Liver (tissue), 9 donors: ENCODE measurements around the gene FAM124A. TPM values are rescaled to one million over a fixed set of nuclear protein-coding genes. Genes with fewer than 3 reads are reported as not detected.

Experiments used
- DNase-seq: peaks from one replicate; pipeline ENCODE4 v3.0.0-alpha.2; 2017; ENCODE audit warnings: low spot score
- H3K27ac ChIP-seq, 2 donors: one replicate each; pipeline ENCODE4 v1.7.0; 2013; ENCODE audit warnings: inconsistent platforms in 2 of 2, low read length in 2 of 2, control low read depth in 1 of 2, low read depth in 1 of 2, mild to moderate bottlenecking in 1 of 2
- H3K27me3 ChIP-seq, 4 donors: one replicate each; pipeline versions ENCODE4 v1.6.1 to v1.7.0; 2013; ENCODE audit warnings: low read length in 3 of 4, inconsistent platforms in 1 of 4, mild to moderate bottlenecking in 1 of 4, moderate library complexity in 1 of 4; ENCODE audit not compliant: control insufficient read depth in 4 of 4, insufficient read depth in 4 of 4
- H3K36me3 ChIP-seq, 4 donors: one replicate each; pipeline versions ENCODE4 v1.6.1 to v1.7.0; 2013; ENCODE audit warnings: low read length in 3 of 4, mild to moderate bottlenecking in 3 of 4, low read depth in 1 of 4, moderate library complexity in 1 of 4; ENCODE audit not compliant: control insufficient read depth in 4 of 4, insufficient read depth in 3 of 4
- H3K4me1 ChIP-seq, 4 donors: one replicate each; pipeline versions ENCODE4 v1.6.1 to v1.7.0; 2013; ENCODE audit warnings: low read length in 3 of 4, mild to moderate bottlenecking in 3 of 4, moderate library complexity in 1 of 4; ENCODE audit not compliant: control insufficient read depth in 4 of 4, insufficient read depth in 4 of 4
- H3K4me3 ChIP-seq, 3 donors: one replicate each; pipeline versions ENCODE4 v1.6.1 to v1.7.0; 2013; ENCODE audit warnings: low read length in 3 of 3, control low read depth in 1 of 3, low read depth in 1 of 3, mild to moderate bottlenecking in 1 of 3
- H3K9ac ChIP-seq, 2 donors: one replicate each; pipeline ENCODE4 v1.7.0; 2013; ENCODE audit warnings: low read length in 2 of 2, mild to moderate bottlenecking in 2 of 2, moderate library complexity in 2 of 2, control low read depth in 1 of 2, low read depth in 1 of 2
- H3K9me3 ChIP-seq, 4 donors: one replicate each; pipeline versions ENCODE4 v1.6.1 to v1.7.0; 2013; ENCODE audit warnings: low read length in 3 of 4; ENCODE audit not compliant: control insufficient read depth in 4 of 4
- EGR1 ChIP-seq, 2 donors: IDR thresholded peaks; 2 replicates each; pipeline ENCODE4 v1.6.1; 2016 to 2018; ENCODE audit warnings: antibody characterized with exemption in 2 of 2, low read depth in 2 of 2
- FOXA1 ChIP-seq: IDR thresholded peaks from 2 replicates; pipeline ENCODE4 v1.6.1; 2016; ENCODE audit warnings: antibody characterized with exemption
- FOXA2 ChIP-seq: IDR thresholded peaks from 2 replicates; pipeline ENCODE4 v1.6.1; 2016; ENCODE audit warnings: antibody characterized with exemption
- GABPA ChIP-seq, 2 donors: IDR thresholded peaks in 1 of 2; conservative IDR thresholded peaks in 1 of 2; 2 replicates each; pipeline ENCODE4 v1.6.1; 2016; ENCODE audit warnings: antibody characterized with exemption in 2 of 2, mild to moderate bottlenecking in 1 of 2, moderate library complexity in 1 of 2
- HNF4A ChIP-seq, 2 donors: conservative IDR thresholded peaks; 2 replicates each; pipeline ENCODE4 v1.6.1; 2016; ENCODE audit warnings: antibody characterized with exemption in 2 of 2, mild to moderate bottlenecking in 2 of 2
- HNF4G ChIP-seq: IDR thresholded peaks from 2 replicates; pipeline ENCODE4 v1.6.1; 2016; ENCODE audit warnings: antibody characterized with exemption
- JUND ChIP-seq, 2 donors: IDR thresholded peaks; 2 replicates each; pipeline ENCODE4 v1.6.1; 2016; ENCODE audit warnings: antibody characterized with exemption in 2 of 2
- NR2F2 ChIP-seq: IDR thresholded peaks from 2 replicates; pipeline ENCODE4 v1.6.1; 2016; ENCODE audit warnings: antibody characterized with exemption
- RAD21 ChIP-seq, 2 donors: IDR thresholded peaks; 2 replicates each; pipeline ENCODE4 v1.6.1; 2016; ENCODE audit warnings: antibody characterized with exemption in 2 of 2, mild to moderate bottlenecking in 2 of 2
- RXRA ChIP-seq, 2 donors: IDR thresholded peaks; 2 replicates each; pipeline ENCODE4 v1.6.1; 2017 to 2018; ENCODE audit warnings: antibody characterized with exemption in 2 of 2, mild to moderate bottlenecking in 1 of 2
- SP1 ChIP-seq: IDR thresholded peaks from 2 replicates; pipeline ENCODE4 v1.6.1; 2018; ENCODE audit warnings: antibody characterized with exemption, mild to moderate bottlenecking
- TAF1 ChIP-seq: conservative IDR thresholded peaks from 2 replicates; pipeline ENCODE4 v1.6.1; 2016; ENCODE audit warnings: antibody characterized with exemption, mild to moderate bottlenecking
- YY1 ChIP-seq: IDR thresholded peaks from 2 replicates; pipeline ENCODE4 v1.6.1; 2016; ENCODE audit warnings: antibody characterized with exemption, mild to moderate bottlenecking
- WGBS: extraction: QIAGEN DNeasy Blood & Tissue Kit; methylation state at CpG from one replicate; pipeline ENCODE4 v1.1.7; 2013; 5-methylcytosine and 5-hydroxymethylcytosine counted together
- polyA plus RNA-seq, 2 donors: library from polyadenylated mRNA; stranded (reverse) in 1 of 2; unstranded in 1 of 2; fragments of 200-250 nt in 1 of 2; fragments of >200 nt in 1 of 2; fragmentation: Nextera tagmentation in 1 of 2; extraction: Ambion mirVana in 1 of 2; gene quantifications; one replicate each; pipeline versions ENCODE4 v1.2.1 to v1.2.3, GENCODE V29; 2013 to 2015
- total RNA-seq, 2 donors: library from RNA; depleted of rRNA; stranded (reverse); fragments of >200 nt; gene quantifications; one replicate each; pipeline ENCODE4 v1.2.3, GENCODE V29; 2014
- TF ChIP-seq, protein P1 (sequence below): IDR thresholded peaks from 2 replicates; pipeline ENCODE4 v1.6.1; 2016; ENCODE audit warnings: antibody characterized with exemption, mild to moderate bottlenecking
- TF ChIP-seq, protein P2 (sequence below): IDR thresholded peaks from 2 replicates; pipeline ENCODE4 v1.6.1; 2016; ENCODE audit warnings: antibody characterized with exemption
- TF ChIP-seq, protein P3 (sequence below): IDR thresholded peaks from 2 replicates; pipeline ENCODE4 v1.6.1; 2016; ENCODE audit warnings: antibody characterized with exemption
- TF ChIP-seq, protein P4 (sequence below): fragments of 150-350 bp; IDR thresholded peaks from 2 replicates; pipeline ENCODE4 v1.5.1; 2017; ENCODE audit warnings: improper control_type of control experiment, low read depth, low read length; ENCODE audit not compliant: missing input control
- TF ChIP-seq, protein P5 (sequence below): IDR thresholded peaks from 2 replicates; pipeline ENCODE4 v1.6.1; 2016; ENCODE audit warnings: antibody characterized with exemption
- donor health status: healthy.
- donor health status: healthy.
- donor health status: healthy.
- donor health status: healthy.
- donor health status: healthy.

The FAM124A gene
- total and polyA plus RNA-seq, 4 donors: 0.33 to 0.92 (median 0.46) TPM

DNA sequence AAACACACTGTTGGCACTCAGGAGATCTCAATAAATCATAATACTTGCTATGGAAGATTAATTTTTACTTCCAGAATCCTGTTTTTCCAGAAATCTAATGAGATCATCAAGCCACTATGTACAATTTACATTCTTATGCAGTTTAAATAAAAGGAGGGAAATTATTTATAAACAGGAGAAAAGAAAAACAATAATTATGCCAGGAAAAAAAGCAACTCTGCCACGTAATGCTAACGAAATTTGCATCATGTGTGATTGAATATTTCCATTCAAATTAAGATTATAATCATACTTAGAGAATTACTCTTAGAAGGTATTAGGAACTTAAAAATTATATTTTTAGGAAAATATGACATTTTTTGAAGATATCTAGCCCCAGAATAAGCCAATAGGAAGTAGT, 13.0 kb downstream of the FAM124A start:
- Histone ChIP-seq H3K9ac (no peak overlapping the region), H3K27ac (no peak overlapping the region), H3K9me3 (no peaks in the 10 kb centered on the region), H3K4me1 (peaks cover 0 to 4% (median 1%) of the 10 kb centered on the region in 4 donors), H3K27me3 (peaks cover 0 to 5% (median 0%) of the 10 kb centered on the region in 4 donors), H3K36me3 (no peaks in the 10 kb centered on the region), H3K4me3 (no peak overlapping the region)
- 89% methylated on average over 2 of the region's 2 CpGs for WGBS
- no peak for DNase-seq
- TF ChIP-seq RAD21 (IDR thresholded peaks at IDR 0.05): no peak
- no peak for TF ChIP-seq NR2F2
- no peak for TF ChIP-seq FOXA1
- TF ChIP-seq EGR1 (IDR thresholded peaks at IDR 0.05; ENCODE audit: low read depth in 2 of 2): no peak
- no peak for TF ChIP-seq HNF4A (conservative IDR thresholded peaks at IDR 0.05)
- TF ChIP-seq RXRA (IDR thresholded peaks at IDR 0.05): no peak
- TF ChIP-seq, protein P1, sequence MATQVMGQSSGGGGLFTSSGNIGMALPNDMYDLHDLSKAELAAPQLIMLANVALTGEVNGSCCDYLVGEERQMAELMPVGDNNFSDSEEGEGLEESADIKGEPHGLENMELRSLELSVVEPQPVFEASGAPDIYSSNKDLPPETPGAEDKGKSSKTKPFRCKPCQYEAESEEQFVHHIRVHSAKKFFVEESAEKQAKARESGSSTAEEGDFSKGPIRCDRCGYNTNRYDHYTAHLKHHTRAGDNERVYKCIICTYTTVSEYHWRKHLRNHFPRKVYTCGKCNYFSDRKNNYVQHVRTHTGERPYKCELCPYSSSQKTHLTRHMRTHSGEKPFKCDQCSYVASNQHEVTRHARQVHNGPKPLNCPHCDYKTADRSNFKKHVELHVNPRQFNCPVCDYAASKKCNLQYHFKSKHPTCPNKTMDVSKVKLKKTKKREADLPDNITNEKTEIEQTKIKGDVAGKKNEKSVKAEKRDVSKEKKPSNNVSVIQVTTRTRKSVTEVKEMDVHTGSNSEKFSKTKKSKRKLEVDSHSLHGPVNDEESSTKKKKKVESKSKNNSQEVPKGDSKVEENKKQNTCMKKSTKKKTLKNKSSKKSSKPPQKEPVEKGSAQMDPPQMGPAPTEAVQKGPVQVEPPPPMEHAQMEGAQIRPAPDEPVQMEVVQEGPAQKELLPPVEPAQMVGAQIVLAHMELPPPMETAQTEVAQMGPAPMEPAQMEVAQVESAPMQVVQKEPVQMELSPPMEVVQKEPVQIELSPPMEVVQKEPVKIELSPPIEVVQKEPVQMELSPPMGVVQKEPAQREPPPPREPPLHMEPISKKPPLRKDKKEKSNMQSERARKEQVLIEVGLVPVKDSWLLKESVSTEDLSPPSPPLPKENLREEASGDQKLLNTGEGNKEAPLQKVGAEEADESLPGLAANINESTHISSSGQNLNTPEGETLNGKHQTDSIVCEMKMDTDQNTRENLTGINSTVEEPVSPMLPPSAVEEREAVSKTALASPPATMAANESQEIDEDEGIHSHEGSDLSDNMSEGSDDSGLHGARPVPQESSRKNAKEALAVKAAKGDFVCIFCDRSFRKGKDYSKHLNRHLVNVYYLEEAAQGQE: no peak
- TF ChIP-seq SP1: no peak
- TF ChIP-seq, protein P2, sequence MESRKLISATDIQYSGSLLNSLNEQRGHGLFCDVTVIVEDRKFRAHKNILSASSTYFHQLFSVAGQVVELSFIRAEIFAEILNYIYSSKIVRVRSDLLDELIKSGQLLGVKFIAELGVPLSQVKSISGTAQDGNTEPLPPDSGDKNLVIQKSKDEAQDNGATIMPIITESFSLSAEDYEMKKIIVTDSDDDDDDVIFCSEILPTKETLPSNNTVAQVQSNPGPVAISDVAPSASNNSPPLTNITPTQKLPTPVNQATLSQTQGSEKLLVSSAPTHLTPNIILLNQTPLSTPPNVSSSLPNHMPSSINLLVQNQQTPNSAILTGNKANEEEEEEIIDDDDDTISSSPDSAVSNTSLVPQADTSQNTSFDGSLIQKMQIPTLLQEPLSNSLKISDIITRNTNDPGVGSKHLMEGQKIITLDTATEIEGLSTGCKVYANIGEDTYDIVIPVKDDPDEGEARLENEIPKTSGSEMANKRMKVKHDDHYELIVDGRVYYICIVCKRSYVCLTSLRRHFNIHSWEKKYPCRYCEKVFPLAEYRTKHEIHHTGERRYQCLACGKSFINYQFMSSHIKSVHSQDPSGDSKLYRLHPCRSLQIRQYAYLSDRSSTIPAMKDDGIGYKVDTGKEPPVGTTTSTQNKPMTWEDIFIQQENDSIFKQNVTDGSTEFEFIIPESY: no peak
- TF ChIP-seq, protein P3, sequence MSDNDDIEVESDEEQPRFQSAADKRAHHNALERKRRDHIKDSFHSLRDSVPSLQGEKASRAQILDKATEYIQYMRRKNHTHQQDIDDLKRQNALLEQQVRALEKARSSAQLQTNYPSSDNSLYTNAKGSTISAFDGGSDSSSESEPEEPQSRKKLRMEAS: no peak
- TF ChIP-seq YY1: no peak
- TF ChIP-seq TAF1: no peak
- no peak for TF ChIP-seq FOXA2
- TF ChIP-seq HNF4G: no peak
- no peak for TF ChIP-seq JUND (IDR thresholded peaks at IDR 0.05)
- TF ChIP-seq GABPA (IDR thresholded peaks at IDR 0.05 in 1 of 2, conservative IDR thresholded peaks at IDR 0.05 in 1 of 2): no peak
- TF ChIP-seq, protein P4, sequence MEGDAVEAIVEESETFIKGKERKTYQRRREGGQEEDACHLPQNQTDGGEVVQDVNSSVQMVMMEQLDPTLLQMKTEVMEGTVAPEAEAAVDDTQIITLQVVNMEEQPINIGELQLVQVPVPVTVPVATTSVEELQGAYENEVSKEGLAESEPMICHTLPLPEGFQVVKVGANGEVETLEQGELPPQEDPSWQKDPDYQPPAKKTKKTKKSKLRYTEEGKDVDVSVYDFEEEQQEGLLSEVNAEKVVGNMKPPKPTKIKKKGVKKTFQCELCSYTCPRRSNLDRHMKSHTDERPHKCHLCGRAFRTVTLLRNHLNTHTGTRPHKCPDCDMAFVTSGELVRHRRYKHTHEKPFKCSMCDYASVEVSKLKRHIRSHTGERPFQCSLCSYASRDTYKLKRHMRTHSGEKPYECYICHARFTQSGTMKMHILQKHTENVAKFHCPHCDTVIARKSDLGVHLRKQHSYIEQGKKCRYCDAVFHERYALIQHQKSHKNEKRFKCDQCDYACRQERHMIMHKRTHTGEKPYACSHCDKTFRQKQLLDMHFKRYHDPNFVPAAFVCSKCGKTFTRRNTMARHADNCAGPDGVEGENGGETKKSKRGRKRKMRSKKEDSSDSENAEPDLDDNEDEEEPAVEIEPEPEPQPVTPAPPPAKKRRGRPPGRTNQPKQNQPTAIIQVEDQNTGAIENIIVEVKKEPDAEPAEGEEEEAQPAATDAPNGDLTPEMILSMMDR: no peak
- TF ChIP-seq, protein P5, sequence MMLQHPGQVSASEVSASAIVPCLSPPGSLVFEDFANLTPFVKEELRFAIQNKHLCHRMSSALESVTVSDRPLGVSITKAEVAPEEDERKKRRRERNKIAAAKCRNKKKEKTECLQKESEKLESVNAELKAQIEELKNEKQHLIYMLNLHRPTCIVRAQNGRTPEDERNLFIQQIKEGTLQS: no peak
